ENCODE measurements around the gene GNAO1.

GNAO1 gene

DNA sequence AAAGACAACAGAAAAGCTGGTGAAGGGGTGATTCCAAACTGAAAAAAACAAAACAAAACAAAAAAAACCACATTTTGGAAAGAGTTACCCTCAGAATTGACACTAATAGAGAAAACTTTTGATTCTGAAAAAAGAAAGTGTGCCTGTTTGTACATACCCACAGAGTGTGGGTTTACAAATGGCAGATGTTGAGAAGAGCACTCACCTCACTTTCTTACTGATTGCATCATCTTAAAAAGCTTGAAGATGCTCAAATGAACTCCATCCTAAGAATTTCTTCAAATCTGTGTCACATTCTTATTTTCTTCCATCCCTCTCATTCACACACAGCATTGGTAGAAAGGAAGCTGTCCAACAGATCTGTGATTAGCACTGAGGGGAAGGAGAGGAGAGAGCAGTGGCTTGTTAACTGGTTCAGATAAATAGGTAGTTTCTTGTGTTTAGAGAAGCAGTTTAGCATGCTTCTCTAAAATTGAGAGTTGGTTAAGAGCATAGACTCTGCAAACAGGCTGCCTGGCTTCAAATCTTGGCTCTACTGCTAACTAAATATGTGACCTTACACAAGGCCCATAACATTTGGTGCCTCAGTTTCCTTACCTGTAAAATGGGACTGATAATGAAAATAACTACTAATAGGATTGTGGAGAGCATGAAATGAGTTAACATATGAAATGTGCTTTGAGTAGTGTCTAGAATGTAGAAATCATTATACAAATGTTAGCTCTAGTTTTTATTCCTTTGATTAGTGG, 6.9 kb downstream of the GNAO1 start:
- no peak for DNase-seq

DNA sequence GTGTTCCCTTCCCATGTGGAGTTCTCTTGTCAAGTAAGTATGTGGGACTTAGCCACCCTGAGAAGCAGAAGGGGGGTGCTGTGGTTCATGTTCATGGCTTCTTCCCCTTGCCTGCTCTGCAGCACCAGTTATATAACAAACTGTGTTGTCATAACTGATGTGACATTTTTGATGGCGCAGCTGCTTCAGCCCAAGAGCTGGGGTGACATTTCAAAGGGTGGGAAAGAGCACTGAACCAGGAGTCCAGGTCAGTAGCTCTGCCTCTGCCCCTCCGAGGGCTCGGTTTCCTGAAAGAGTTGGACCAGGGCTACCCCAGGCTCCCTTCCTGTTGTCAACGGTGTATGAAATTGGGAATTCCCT, 7.4 kb downstream of the GNAO1 start:
- no peak for DNase-seq

GRCh38 chr16:56199164-56199563, 7.9 kb downstream of the GNAO1 start:
- no peak for DNase-seq

DNA sequence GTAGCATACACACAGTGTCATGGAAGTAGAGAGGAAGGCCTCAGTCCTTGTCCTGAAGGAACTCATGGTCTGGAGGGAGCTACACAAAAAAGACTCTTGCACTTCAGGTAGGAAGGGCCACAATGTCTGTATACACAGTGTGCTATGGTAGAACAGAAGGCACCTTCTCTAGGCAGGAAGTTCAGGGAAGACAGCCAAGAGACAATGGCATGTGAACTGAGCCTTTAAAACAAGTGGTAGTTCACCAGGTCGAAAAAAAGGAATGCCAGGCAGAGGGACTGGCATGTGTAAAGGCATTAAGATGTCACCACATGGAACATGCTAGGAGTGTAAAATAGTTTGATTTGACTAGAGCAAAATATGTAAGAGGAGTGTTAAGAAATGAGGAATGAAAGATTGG, 9.7 kb downstream of the GNAO1 start:
- no peak for DNase-seq

GRCh38 chr16:56202036-56202435, 10.7 kb downstream of the GNAO1 start:
- no peak for DNase-seq

DNA sequence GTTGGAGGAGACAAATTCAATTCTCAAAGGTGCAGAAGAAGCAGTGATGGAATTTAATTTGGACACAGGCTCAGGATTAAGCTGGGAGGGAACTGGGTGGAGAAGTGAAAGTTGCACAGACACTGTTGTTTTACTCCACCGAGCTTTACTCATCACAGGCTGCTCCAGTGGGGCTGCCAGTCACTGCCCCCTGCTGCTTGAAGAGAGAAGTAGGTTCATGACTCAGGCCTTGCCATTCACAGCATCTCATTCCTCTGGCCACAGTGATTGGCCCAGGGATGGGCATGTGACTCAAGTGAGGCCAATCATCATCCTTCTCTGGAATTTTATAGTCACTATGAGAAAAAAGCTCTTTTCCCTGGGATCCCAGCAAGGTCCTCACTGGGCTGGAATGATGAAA, 11.8 kb downstream of the GNAO1 start:
- DNase-seq = peak; percentile 33 to 51

- DNase-seq = no peak
Measured at GRCh38 chr16:56204816-56205215, 13.5 kb downstream of the GNAO1 start.

GRCh38 chr16:56206951-56207350, 15.7 kb downstream of the GNAO1 start:
- no peak for DNase-seq

GRCh38 chr16:56207421-56207820, 16.1 kb downstream of the GNAO1 start:
- DNase-seq = no peak

GRCh38 chr16:56211435-56211981, 20.2 kb downstream of the GNAO1 start:
- DNase-seq = no peak

GRCh38 chr16:56212144-56212543, 20.9 kb downstream of the GNAO1 start:
- no peak for DNase-seq

GRCh38 chr16:56221995-56222394, 30.7 kb downstream of the GNAO1 start:
- DNase-seq = no peak

GRCh38 chr16:56222474-56222997, 31.2 kb downstream of the GNAO1 start:
- DNase-seq = no peak

DNA sequence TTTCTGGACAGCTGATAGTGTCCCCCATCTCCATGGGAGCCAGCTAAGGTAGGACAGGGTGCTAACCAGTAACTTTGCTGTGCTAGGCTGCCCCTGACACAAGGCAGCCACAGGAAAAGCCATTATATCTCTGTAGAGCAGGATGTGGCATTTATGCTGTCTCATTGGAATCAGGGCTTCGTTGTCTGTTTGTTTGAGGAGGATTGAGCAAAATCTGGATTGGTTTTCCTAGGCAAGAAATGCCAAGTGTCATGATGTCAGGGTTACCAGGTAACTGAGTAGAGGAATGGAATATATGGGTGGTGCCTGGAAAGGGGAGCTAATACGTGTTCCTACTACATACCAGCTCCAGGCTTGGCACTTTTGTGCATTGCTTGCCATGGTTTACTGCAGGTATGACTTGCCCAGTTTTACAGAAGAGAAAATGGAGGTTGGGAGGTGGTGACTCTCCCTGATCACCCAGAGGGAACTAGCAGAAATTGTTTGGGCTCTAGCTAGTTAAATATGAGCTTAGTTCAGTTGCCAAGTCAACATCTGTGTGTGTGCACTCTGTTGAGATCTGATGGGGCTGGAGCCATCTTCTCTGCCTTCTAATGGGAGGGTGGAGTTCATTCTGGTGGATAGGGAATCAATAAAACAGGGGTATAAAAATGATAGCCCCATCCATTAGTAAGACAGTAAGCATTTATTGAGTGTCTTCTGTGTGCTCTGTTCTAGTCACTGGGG, 33.9 kb downstream of the GNAO1 start:
- DNase-seq = no peak

DNA sequence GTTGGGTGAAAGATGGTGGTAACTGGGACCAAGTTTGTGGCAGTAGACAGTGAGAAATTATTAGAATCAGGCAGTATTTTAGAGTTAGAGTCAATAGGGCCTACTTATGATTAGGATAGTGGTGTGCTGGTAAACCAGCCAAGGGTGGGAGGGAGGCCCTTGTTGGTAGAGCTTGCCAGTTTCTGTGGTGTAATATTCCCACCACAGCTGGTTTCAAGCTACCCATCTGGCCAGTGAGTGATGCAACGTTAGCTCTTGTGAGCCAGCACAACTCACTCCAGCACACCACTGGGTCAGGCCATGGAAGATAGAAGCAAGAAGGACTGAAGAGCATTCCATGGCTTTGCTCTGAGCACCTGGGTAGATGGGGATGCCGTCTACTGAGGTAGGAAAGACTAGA, 34.9 kb downstream of the GNAO1 start:
- no peak for DNase-seq

DNA sequence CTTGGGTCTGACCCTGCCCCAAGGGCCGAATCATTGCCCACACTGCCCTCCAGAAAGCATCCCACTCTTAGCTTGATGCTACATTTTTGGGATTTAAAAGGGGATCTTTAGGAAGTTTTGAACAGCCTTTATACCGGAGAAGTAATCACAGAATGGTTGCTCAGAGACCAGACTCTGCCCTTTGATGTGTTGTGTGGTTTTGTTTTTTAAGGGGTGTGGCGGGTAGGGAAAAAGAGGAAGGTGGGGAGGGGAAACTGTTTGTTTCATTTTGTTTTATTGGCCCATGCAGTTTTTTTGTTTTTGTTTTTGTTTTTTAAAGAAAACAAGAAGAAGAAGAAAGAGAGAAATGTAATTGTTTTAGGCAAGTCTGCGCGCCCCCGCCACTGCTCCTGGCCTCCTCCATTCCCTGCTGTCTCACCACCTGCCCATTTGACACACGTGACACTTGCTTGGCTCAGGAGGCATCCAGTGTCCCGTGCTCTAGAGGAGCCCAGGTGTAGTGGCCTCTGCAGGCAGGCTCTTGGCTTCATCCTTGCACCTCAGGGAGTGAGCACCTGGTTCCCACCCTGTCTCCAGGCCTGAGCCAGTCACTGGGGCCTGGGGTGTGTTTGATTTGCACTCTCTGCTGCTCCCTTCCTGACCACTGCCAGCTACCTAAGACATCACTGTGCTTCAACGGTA, 35.7 kb downstream of the GNAO1 start:
- DNase-seq = no peak

DNA sequence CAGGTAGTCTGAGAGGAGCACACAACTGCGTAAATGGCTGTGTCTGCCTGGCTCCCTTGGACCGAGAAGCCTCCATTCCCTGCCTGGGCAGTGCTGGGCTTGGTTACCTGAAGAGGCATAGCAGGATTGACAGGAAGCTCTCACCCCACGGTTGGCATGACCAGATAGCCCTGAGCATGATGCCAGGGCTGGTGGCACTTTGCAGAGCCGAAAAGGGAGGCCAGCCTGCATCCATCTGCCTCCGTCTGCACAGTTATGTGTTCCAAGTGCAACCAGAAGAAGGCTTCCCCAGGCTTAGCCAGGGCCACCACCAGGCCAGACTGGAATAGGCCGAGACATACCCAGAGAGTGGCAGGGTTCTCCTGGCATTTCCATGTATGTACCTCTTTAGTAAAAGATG, 36.6 kb downstream of the GNAO1 start:
- DNase-seq = no peak

DNA sequence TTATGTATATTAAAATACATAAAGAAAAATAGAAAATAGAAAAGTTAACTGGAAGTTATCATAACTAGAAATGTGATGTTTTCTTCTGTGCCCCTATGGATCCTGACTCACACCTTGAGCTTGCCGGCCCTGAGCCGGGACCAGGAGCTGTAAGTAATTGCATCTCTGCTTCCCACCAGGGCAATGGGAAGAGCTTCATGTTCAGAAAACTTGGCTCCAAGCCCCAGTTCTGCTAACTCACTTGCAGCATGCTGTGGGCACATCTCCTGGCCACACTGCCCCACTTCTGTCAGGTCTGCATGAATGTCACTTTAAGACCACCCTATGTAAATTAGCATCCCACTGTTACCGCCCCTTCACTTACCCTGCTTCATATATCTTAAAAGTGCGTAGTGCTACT, 37.2 kb downstream of the GNAO1 start:
- no peak for DNase-seq

- DNase-seq = no peak
Measured at GRCh38 chr16:56233795-56234566, 42.7 kb downstream of the GNAO1 start.

DNA sequence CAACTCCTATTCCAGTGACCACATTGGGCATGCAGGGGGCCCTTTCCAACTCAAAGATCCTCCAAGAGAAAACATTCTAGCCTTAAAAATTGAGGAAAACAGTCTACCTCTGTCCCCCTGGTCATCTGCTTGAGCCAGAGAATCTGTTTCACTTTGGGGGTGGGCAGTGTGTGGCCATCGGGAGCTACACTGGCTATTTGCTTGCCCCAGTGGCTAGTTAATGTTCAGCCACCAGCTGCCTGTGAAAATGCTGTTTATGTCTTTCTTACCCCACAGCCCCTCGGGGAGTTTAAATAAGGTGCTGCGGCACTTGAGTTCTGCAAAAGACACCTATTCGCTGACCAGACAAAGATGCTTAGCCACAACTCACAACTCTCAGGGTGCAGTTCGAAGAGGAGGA, 43.4 kb downstream of the GNAO1 start:
- no peak for DNase-seq

DNA sequence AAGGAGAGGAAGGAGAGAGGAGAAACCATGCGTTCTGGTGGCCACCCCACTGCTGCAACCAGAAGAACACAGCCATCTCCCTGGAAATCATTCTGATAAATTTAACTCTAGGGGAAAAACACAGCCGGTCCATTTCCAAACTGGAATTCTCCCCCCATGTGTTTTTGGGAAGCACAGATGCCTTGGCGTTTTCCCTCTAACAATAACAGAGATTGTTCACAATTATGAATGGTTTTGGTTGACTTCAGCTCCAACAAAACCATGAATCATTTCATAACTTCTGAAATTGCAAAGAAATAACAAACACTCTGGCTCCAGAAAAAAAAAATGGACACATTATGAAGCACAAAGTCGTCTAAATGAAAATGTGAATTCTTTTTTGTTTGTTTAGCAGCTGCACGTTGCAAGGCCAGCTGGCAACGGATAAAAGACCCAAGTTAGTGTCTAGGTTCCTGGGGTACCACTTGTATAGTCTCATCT, 46.2 kb downstream of the GNAO1 start:
- no peak for DNase-seq

DNA sequence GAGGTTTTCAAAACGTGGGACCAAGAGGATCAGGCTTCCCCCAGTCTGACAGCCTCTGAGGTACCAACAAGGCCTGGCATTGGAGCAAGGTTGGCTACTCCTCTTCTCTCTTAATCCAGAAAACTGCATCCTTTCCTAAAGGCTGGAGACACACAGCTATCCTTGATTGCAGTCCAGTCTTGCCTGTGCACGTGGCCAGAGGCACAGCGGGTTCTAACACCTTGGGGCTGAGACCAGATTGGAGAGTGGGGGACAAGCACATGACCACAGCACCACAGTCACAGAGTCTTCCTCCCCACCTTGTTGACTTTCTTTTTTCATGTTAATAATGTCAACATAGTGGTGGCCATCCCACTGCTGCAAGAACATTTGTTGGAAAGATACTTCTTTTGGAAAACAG, 46.9 kb downstream of the GNAO1 start:
- DNase-seq = no peak

DNA sequence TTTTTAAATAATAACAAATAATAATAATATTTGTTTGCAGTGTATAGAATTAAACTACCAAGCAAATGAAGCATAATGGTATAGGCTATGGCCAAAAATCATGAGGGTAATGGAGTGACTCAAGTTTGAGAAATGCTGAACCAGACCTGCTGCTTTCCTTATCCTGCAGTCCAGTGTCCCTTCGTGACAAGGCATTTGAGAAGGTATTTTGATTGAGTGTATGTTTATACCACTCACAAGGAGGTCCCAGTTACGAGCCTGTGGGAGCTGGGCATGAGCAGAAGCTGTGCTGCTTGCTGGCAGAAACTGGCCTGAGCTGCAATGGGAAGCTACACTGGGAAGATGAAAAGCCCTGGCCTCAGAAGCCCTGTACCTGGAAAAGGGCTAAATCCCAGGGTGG, 50.3 kb downstream of the GNAO1 start:
- DNase-seq = no peak
